ENCODE data around the gene DNAJC13.

GRCh38 chr3:132536442-132537153 is 119.3 kb downstream of the DNAJC13 start:
- TF ChIP-seq CTCF (IDR thresholded peaks at IDR 0.05; ENCODE audit: borderline replicate concordance, extremely low read depth, low read length, poor library complexity, severe bottlenecking) (no peak), EZH2 (IDR thresholded peaks at IDR 0.05; ENCODE audit: borderline replicate concordance, low read depth, low read length, severe bottlenecking) (no peak)
